PC-3 (cell line): ENCODE measurements around the gene HS2ST1. TPM values are rescaled to one million over a fixed set of nuclear protein-coding genes. Genes with fewer than 3 reads are reported as not detected.

ENCODE experiments used
- ATAC-seq: fragments of 200-7000 bp; cut with Tn5 transposase; 2 replicates; pipeline ENCODE4 v1.9.1; 2020; ENCODE audit warnings: mild to moderate bottlenecking, moderate library complexity
- BruUV-seq: library from RNA; stranded (reverse); fragments of 400-500 nt; replicated peaks from 2 replicates; lab custom pipeline; 2021; lab: Mats Ljungman, UMichigan
- CTCF ChIA-PET: fragments of 300-600 bp; sonication (Branson Sonifier 250); formaldehyde crosslinking; loops from one replicate; lab custom pipeline; 2022; ENCODE audit warnings: antibody characterized with exemption; lab: Charles Lee
- POLR2A ChIA-PET: fragments of 300-600 bp; sonication (Branson Sonifier 250); formaldehyde crosslinking; loops from one replicate; lab custom pipeline; 2022; ENCODE audit warnings: antibody characterized with exemption; ENCODE audit not compliant: unreplicated experiment; lab: Charles Lee
- DNase-seq: peaks from one replicate; pipeline ENCODE4 v3.0.0-alpha.2; 2015
- H2AFZ ChIP-seq: fragments of 300-600 bp; sonication (generic); 2 replicates; pipeline ENCODE4 v1.6.0; 2016; ENCODE audit warnings: antibody characterized with exemption, low read length
- H3F3A ChIP-seq: fragments of 300-600 bp; sonication (generic); one replicate; pipeline ENCODE4 v1.6.0; 2017; ENCODE audit warnings: antibody characterized with exemption, low read length, control low read depth, mild to moderate bottlenecking; ENCODE audit not compliant: unreplicated experiment
- H3K27ac ChIP-seq: fragments of 300-600 bp; sonication (generic); 2 replicates; pipeline ENCODE4 v1.5.1; 2016; ENCODE audit warnings: mild to moderate bottlenecking, low read length
- H3K27me3 ChIP-seq: fragments of 300-600 bp; sonication (generic); 2 replicates; pipeline ENCODE4 v1.6.1; 2016; ENCODE audit warnings: low read length, mixed read lengths
- H3K36me3 ChIP-seq: fragments of 300-600 bp; sonication (generic); 2 replicates; pipeline ENCODE4 v1.6.1; 2016; ENCODE audit warnings: low read depth, mixed run types, low read length, mixed read lengths
- H3K4me1 ChIP-seq: fragments of 300-600 bp; sonication (generic); 2 replicates; pipeline ENCODE4 v1.5.1; 2016; ENCODE audit warnings: low read length; ENCODE audit not compliant: insufficient read depth
- H3K4me2 ChIP-seq: fragments of 300-600 bp; sonication (generic); 2 replicates; pipeline ENCODE4 v1.6.0; 2016; ENCODE audit warnings: low read length
- H3K4me3 ChIP-seq: fragments of 300-600 bp; sonication (generic); 2 replicates; pipeline ENCODE4 v1.5.1; 2016; ENCODE audit warnings: mild to moderate bottlenecking, low read length, mixed read lengths
- H3K79me2 ChIP-seq: fragments of 300-600 bp; sonication (generic); 2 replicates; pipeline ENCODE4 v1.6.1; 2017; ENCODE audit warnings: low read length, mixed read lengths
- H3K9ac ChIP-seq: fragments of 300-600 bp; sonication (generic); 2 replicates; pipeline ENCODE4 v1.6.0; 2016; ENCODE audit warnings: mild to moderate bottlenecking, low read length
- H3K9me2 ChIP-seq: fragments of 300-600 bp; sonication (generic); replicated peaks from 2 replicates; pipeline ENCODE4 v1.6.1; 2016; ENCODE audit warnings: mixed run types, low read length, mixed read lengths
- H3K9me3 ChIP-seq: fragments of 300-600 bp; sonication (generic); 2 replicates; pipeline ENCODE4 v1.6.1; 2016; ENCODE audit warnings: low read length, mixed read lengths
- H4K20me1 ChIP-seq: fragments of 300-600 bp; sonication (generic); 2 replicates; pipeline ENCODE4 v1.6.1; 2016; ENCODE audit warnings: low read length, mixed read lengths
- CTCF ChIP-seq: fragments of 300-600 bp; sonication (generic); conservative IDR thresholded peaks from 2 replicates; pipeline ENCODE4 v1.5.1; 2017; ENCODE audit warnings: antibody characterized with exemption, low read depth, mild to moderate bottlenecking, low read length
- EZH2 ChIP-seq: fragments of 300-600 bp; sonication (generic); IDR thresholded peaks from one replicate; pipeline ENCODE4 v1.6.1; 2017; ENCODE audit warnings: antibody characterized with exemption, mild to moderate bottlenecking, low read length; ENCODE audit not compliant: unreplicated experiment
- EZH2phosphoT487 ChIP-seq: fragments of 300-600 bp; sonication (generic); IDR thresholded peaks from 2 replicates; pipeline ENCODE4 v1.6.1; 2018; ENCODE audit warnings: mild to moderate bottlenecking, antibody characterized with exemption, low read length, borderline replicate concordance
- intact Hi-C: fragments of 100-400 bp; cut with micrococcal nuclease; formaldehyde crosslinking; loops from 2 replicates; pipeline ENCODE4 v1.9.0; 2023
- total RNA-seq: library from RNA; depleted of rRNA; stranded (reverse); fragments of >200 nt; gene quantifications from 2 replicates; pipeline ENCODE4 v1.2.3, GENCODE V29; 2014

HS2ST1 gene
- total RNA-seq, 1 experiment from 2014 or later: 15.3 TPM

GRCh38 chr1:87140831-87141540, 226.6 kb downstream of the HS2ST1 start:
- Histone ChIP-seq H3K27me3 (no peaks in the 10 kb centered on the region), H3K9me3 (no peaks in the 10 kb centered on the region), H3K4me2 (no peak overlapping the region), H3K9ac (no peak overlapping the region), H3K79me2 (no peaks in the 10 kb centered on the region), H3K4me3 (no peak overlapping the region), H3K36me3 (no peaks in the 10 kb centered on the region), H3F3A (no peaks in the 10 kb centered on the region), H3K27ac (no peak overlapping the region), H3K4me1 (no peaks in the 10 kb centered on the region), H4K20me1 (no peaks in the 10 kb centered on the region), H2AFZ (no peak overlapping the region), H3K9me2 (no peaks in the 10 kb centered on the region)
- ChIA-PET POLR2A (no interaction called here), CTCF (no interaction called here)
- TF ChIP-seq EZH2 (no peak), EZH2phosphoT487 (no peak), CTCF (no peak)
- DNase-seq (peak; percentile 72), ATAC-seq (peak; percentile 42; the same call in 1 of the 2 replicates)
- intact Hi-C loops: no loop called here
- no TSS peak for BruUV-seq

GRCh38 chr1:87141556-87141955, 227.1 kb downstream of the HS2ST1 start:
- Histone ChIP-seq H4K20me1 (no peaks in the 10 kb centered on the region), H3F3A (no peaks in the 10 kb centered on the region), H3K9me2 (no peaks in the 10 kb centered on the region), H3K9me3 (no peaks in the 10 kb centered on the region), H3K4me2 (no peak overlapping the region), H3K4me1 (no peaks in the 10 kb centered on the region), H3K79me2 (no peaks in the 10 kb centered on the region), H3K4me3 (no peak overlapping the region), H3K36me3 (no peaks in the 10 kb centered on the region), H3K27me3 (no peaks in the 10 kb centered on the region), H2AFZ (no peak overlapping the region), H3K9ac (no peak overlapping the region), H3K27ac (no peak overlapping the region)
- TF ChIP-seq CTCF: no peak
- TF ChIP-seq EZH2: no peak
- ATAC-seq (no peak), DNase-seq (no peak)
- ChIA-PET POLR2A (no interaction called here), CTCF (no interaction called here)
- intact Hi-C loops: no loop called here
- no TSS peak for BruUV-seq

- intact Hi-C loops: no loop called here
- POLR2A ChIA-PET: no interaction called here
Observed at GRCh38 chr1:87143413-87144135, 229.1 kb downstream of the HS2ST1 start.

More at GRCh38 chr1:87143413-87144135, 229.1 kb downstream of the HS2ST1 start:
- BruUV-seq: no TSS peak
- H3K9me3 ChIP-seq: no peaks in the 10 kb centered on the region
- H3K27me3 ChIP-seq: no peaks in the 10 kb centered on the region
- no peak overlapping the region for H2AFZ ChIP-seq
- ATAC-seq (no peak), DNase-seq (no peak)
- CTCF ChIA-PET: no interaction called here
- TF ChIP-seq EZH2 (no peak), EZH2phosphoT487 (no peak)
- no peak overlapping the region for H3K4me2 ChIP-seq
- no peaks in the 10 kb centered on the region for H3K36me3 ChIP-seq
- no peak overlapping the region for H3K9ac ChIP-seq
- no peaks in the 10 kb centered on the region for H3K79me2 ChIP-seq
- H3F3A ChIP-seq: no peaks in the 10 kb centered on the region
- no peaks in the 10 kb centered on the region for H3K4me1 ChIP-seq
- H3K4me3 ChIP-seq: no peak overlapping the region
- H4K20me1 ChIP-seq: no peaks in the 10 kb centered on the region
- no peak overlapping the region for H3K27ac ChIP-seq
- H3K9me2 ChIP-seq: no peaks in the 10 kb centered on the region
